ENCODE measurements around the gene POLR2E.

POLR2E gene

DNA sequence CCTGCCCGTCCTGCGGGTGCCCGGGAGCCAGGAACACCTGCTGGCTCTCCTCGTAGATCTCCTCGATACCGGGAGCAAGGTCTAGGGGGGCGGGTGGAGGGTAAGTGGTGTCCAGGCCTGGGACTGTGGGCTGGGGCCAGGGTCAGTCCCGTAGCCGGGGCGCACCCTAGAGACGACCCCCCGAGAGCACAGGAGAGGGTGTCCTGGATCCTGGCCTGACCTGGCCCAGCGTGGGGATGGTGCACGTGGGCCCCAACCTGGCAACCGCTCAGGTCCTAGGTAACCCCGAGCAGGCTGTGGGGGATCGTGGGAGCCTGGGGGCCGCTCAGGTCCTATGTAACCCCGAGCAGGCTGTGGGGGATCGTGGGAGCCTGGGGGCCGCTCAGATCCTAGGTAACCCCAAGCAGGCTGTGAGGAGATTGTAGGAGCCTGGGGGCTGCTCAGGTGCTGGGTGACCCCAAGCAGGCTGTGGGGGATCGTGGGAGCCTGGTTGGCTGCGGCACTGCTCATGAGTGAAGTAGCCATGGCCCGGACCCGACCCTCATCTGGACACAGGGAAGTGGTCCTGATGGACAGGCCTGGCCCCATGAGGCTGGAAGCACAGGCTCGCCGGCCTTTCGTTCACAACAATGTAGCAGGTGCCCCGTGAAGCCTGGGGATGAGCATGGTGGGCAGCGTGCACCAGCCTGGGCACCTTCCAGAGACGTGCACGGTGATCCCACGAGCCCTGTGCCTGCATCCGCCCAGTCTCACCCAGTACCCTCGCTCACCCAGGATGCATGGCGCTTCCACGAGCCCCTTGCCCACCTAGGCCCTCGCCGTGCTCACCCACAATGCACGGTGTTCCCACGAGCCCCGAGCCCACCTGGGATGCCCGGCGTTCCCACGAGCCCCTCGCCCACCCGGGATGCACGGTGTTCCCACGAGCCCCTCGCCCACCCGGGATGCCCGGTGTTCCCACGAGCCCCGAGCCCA is 14.8 kb upstream of the POLR2E start:
- no peak overlapping the region for H3K4me3 ChIP-seq (ENCODE audit: low read length)
- TF ChIP-seq, protein P1, sequence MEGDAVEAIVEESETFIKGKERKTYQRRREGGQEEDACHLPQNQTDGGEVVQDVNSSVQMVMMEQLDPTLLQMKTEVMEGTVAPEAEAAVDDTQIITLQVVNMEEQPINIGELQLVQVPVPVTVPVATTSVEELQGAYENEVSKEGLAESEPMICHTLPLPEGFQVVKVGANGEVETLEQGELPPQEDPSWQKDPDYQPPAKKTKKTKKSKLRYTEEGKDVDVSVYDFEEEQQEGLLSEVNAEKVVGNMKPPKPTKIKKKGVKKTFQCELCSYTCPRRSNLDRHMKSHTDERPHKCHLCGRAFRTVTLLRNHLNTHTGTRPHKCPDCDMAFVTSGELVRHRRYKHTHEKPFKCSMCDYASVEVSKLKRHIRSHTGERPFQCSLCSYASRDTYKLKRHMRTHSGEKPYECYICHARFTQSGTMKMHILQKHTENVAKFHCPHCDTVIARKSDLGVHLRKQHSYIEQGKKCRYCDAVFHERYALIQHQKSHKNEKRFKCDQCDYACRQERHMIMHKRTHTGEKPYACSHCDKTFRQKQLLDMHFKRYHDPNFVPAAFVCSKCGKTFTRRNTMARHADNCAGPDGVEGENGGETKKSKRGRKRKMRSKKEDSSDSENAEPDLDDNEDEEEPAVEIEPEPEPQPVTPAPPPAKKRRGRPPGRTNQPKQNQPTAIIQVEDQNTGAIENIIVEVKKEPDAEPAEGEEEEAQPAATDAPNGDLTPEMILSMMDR (IDR thresholded peaks at IDR 0.05; ENCODE audit: insufficient read depth, low read depth, low read length, missing control alignments) = no peak
- no peak for DNase-seq (ENCODE audit: low read depth)

DNA sequence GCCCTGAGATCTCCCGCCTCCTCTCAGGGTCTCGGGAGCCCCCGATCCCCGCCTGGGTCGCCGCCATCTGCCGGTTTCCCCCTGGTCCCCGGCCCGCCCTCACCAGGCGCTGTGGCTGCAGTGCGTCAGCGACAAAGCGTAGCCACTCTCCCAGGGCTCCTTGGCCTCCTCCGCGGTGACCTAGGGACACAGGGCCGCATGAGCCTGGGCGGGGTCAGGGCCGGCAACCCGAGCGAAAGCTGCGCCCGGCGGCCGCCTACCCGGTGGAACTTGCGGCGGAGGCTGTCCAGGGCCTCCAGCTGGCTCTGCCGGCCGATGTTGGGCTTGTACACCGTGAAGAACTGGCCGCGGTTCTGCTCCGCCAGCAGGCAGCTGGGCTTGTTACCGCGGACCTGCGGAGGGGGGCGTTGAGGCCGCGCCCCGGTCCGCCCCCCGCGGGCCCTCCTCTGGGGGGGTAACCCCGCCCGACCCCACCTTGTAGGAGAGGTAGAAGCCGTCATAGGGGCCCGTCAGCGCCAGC is 13.9 kb upstream of the POLR2E start:
- H3K4me3 ChIP-seq (ENCODE audit: low read length) = no peak overlapping the region
- no peak for DNase-seq (ENCODE audit: low read depth)
- TF ChIP-seq, protein P1 (IDR thresholded peaks at IDR 0.05; ENCODE audit: insufficient read depth, low read depth, low read length, missing control alignments) = no peak

DNA sequence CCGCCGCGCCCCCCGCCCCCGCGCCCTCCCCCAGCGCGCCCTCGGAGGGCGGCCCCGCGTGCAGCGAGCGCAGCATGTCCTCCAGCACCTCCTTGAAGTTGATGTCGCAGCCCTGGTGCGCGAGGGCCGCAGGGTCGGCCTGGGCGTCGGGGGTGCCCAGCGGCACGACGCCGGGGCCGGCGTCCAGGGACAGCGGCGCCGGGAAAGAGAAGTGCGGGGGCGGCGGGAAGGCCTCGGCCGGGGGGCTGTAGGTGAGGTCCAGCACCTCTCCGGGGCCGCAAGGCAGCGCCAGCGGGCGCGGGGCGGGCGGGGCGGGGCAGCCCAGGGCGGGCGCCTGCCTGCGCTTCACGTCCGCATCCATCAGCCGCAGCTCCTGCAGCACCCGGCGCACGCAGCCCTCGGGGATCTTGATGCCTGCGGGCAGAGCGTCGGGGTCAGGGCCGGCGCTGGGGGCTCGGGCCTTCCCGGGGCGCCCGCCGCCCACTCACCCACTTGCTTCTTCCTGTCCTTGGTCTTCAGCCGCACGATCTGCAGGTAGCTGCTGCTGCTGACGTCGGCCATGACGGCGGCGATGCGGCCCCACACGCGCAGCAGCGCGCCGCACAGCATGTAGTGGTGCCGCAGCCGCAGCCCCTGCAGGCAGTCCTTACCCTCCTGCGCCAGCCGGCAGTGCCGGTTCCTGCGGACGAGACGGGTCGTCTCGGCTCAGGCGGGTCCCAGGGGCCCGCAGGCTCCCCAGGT is 13.3 kb upstream of the POLR2E start:
- H3K4me3 ChIP-seq (ENCODE audit: low read length) = no peak overlapping the region
- no peak for DNase-seq (ENCODE audit: low read depth)
- TF ChIP-seq, protein P1 (IDR thresholded peaks at IDR 0.05; ENCODE audit: insufficient read depth, low read depth, low read length, missing control alignments) = no peak

DNA sequence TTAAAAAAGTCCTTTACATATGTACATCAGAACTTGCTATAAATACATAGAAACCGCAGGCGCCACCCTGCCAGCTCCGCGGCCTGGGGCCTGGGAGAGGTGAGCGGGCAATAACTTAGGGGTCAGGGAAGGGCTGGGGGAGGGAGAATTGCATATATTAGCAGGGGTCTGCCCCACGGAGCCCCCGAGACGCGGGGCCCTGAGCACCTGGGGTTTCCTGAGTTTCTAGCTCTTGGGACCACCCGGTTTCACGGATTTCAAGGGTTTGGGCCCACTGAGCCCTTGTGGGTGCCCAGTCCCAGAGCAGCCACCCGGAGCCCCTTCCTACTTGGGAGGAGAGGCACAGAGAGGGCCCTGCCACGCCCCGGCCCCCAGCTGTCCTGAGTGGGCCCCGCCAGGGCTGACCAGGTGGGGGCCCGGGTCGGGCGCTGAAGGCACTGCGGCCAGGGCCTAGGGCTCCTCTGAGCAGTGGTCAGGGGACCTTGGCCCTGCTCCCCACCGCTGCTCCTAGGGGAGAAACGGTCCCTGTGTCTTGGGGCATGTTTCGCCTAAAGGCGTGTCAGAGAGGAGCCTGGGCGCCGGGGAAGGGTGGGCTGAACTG is 12.6 kb upstream of the POLR2E start:
- no peak for DNase-seq (ENCODE audit: low read depth)
- no peak overlapping the region for H3K4me3 ChIP-seq (ENCODE audit: low read length)
- TF ChIP-seq, protein P1 (IDR thresholded peaks at IDR 0.05; ENCODE audit: insufficient read depth, low read depth, low read length, missing control alignments) = no peak

DNA sequence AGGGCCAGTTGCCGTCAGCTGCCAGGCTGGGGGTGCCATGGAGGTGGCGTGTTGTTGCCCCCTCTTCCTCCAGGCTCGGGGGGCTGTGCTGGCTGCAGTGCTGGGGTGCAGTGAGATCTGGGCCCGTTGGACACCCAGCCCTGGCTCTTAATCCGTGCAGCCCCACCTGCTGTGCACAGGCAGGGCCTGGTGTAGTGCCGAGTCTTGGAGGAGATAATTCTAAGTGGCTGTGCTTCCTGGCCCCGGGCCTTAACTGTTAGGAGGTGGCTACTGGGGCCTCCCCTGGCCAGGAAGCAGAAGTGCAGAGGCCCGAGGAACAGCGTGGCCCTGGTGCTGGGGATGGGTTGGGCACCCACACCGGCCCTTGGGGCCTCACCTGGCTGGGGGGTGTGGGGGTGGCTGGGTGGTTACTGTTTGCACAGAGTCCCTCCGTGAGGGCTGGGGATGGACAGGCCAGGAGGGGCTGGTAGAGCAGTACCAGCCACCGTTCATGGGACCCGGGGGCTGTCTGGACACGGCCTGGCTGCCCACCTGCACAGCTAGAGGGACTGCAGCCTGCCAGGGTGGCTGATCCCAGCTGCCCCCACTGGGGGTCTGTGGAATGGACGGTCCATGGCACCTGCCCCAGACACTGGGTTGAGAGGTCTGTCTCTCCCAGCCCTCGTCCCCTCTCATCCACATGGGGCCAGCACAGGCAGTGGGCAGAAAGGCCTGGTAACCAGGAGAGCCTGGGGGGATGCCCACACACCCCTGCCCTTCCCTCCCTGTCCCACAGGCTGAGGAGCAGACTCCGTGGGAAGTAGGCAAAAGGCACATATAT is 11.9 kb upstream of the POLR2E start:
- TF ChIP-seq, protein P1 (IDR thresholded peaks at IDR 0.05; ENCODE audit: insufficient read depth, low read depth, low read length, missing control alignments) = no peak
- H3K4me3 ChIP-seq (ENCODE audit: low read length) = no peak overlapping the region
- DNase-seq (ENCODE audit: low read depth) = peak; percentile 71
